ENCODE measurements around the gene FRMD5.
"Not testable (repeated sequence)": the region's sequence is repeated elsewhere in the genome, so short reads cannot be mapped to it uniquely, and the experiment has no call there.

Gene FRMD5

DNA sequence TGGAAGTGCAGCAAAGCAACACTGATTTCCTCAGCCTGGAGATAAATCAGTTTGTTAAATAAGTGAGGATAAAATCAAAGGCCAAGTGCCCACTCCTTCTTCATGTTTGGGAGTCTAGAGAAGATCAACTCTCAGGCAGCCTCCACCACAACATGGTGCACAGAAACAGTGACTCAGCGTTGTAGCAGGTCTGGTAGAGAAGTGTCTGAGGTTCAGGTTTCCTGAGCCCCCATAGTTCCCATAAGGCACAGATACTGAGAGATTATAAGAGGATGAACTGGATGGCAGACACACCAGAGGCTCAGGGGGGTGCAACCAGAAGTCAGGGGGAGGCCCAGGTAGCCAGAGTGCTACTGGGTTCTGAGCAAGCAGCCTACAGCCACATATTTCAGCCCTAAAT lies 166.7 kb downstream of the FRMD5 start:
- H3K4me3 ChIP-seq (ENCODE audit: insufficient read depth, low read depth, low read length, poor library complexity, severe bottlenecking) = no peak overlapping the region
- no peak for DNase-seq
- H3K36me3 ChIP-seq (ENCODE audit: control insufficient read depth, insufficient read depth, low read length) = no peaks in the 10 kb centered on the region
- no peaks in the 10 kb centered on the region for H3K4me1 ChIP-seq (ENCODE audit: control insufficient read depth, insufficient read depth, low read length, poor library complexity, severe bottlenecking)
- no peaks in the 10 kb centered on the region for H3K9me3 ChIP-seq (ENCODE audit: control insufficient read depth, low read length)
- no peak overlapping the region for H3K27ac ChIP-seq (ENCODE audit: insufficient read depth, low read length, poor library complexity, severe bottlenecking)
- no peaks in the 10 kb centered on the region for H3K27me3 ChIP-seq (replicated peaks; ENCODE audit: control insufficient read depth, insufficient read depth, low read length, poor library complexity, severe bottlenecking)

DNA sequence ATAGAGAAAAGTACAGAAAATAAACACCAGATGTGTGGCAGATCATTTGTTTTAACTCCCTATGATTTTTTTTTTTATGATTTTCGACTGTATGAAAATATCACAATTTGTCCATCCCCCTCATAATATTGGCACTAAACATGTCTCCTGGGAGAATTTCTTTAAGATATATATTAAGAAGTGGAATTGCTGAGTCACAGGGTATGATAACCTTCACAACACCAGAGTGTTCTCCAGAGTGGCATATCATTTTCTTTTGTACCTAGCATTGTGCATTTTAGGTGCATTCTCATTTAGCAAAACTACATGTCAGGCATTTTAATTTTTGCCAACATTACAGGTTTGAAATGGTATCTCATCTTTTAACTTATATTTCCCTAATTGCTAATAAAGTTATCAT lies 170.9 kb downstream of the FRMD5 start:
- Histone ChIP-seq H3K9me3 (ENCODE audit: control insufficient read depth, low read length) (no peaks in the 10 kb centered on the region), H3K4me1 (ENCODE audit: control insufficient read depth, insufficient read depth, low read length, poor library complexity, severe bottlenecking) (no peaks in the 10 kb centered on the region), H3K4me3 (ENCODE audit: insufficient read depth, low read depth, low read length, poor library complexity, severe bottlenecking) (no peak overlapping the region), H3K27me3 (replicated peaks; ENCODE audit: control insufficient read depth, insufficient read depth, low read length, poor library complexity, severe bottlenecking) (no peaks in the 10 kb centered on the region), H3K27ac (ENCODE audit: insufficient read depth, low read length, poor library complexity, severe bottlenecking) (no peak overlapping the region), H3K36me3 (ENCODE audit: control insufficient read depth, insufficient read depth, low read length) (no peaks in the 10 kb centered on the region)
- DNase-seq = no peak

DNA sequence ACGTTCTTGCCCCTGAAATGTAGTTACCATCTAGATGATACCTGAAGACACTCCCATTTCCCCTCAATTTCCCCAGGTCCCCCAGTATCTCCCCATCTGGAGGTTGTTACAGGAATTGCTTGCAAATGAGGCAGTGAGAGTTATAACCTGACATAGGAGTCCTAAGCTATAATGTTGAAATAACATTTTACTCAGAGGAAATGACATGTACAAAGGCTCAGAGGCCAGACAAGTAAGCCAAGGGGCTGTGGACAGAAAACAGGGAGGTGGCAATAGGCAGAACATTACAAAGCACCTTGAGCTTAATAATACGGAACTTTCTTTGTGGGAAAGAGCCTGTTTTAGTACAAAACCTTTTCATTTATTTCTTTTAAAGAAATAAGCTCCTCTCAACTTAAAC lies 171.9 kb downstream of the FRMD5 start:
- no peaks in the 10 kb centered on the region for H3K36me3 ChIP-seq (ENCODE audit: control insufficient read depth, insufficient read depth, low read length)
- no peak for DNase-seq
- no peak overlapping the region for H3K27ac ChIP-seq (ENCODE audit: insufficient read depth, low read length, poor library complexity, severe bottlenecking)
- no peaks in the 10 kb centered on the region for H3K27me3 ChIP-seq (replicated peaks; ENCODE audit: control insufficient read depth, insufficient read depth, low read length, poor library complexity, severe bottlenecking)
- no peaks in the 10 kb centered on the region for H3K9me3 ChIP-seq (ENCODE audit: control insufficient read depth, low read length)
- H3K4me1 ChIP-seq (ENCODE audit: control insufficient read depth, insufficient read depth, low read length, poor library complexity, severe bottlenecking) = no peaks in the 10 kb centered on the region
- no peak overlapping the region for H3K4me3 ChIP-seq (ENCODE audit: insufficient read depth, low read depth, low read length, poor library complexity, severe bottlenecking)

DNA sequence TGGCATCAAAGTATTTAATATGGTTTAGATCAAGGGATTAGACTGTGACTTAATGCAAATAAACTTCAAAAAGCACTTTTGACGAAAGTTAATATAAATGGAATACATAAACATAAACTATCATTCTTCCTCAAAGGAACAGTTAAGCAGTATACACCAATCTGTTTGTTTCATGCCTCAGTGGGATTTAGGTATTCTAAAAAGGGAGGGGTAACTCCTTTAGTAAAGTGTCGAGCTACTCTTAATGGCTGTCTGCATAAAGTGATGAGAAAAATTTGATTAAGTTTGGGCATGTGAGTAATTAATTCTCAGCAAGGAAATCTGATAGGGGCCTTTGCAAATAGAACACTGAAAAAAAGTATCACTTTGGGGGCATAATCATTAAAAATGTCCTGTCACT lies 176.9 kb downstream of the FRMD5 start:
- H3K36me3 ChIP-seq (ENCODE audit: control insufficient read depth, insufficient read depth, low read length) = no peaks in the 10 kb centered on the region
- H3K9me3 ChIP-seq (ENCODE audit: control insufficient read depth, low read length) = no peaks in the 10 kb centered on the region
- H3K27me3 ChIP-seq (replicated peaks; ENCODE audit: control insufficient read depth, insufficient read depth, low read length, poor library complexity, severe bottlenecking) = no peaks in the 10 kb centered on the region
- no peak for DNase-seq
- no peaks in the 10 kb centered on the region for H3K4me1 ChIP-seq (ENCODE audit: control insufficient read depth, insufficient read depth, low read length, poor library complexity, severe bottlenecking)
- no peak overlapping the region for H3K4me3 ChIP-seq (ENCODE audit: insufficient read depth, low read depth, low read length, poor library complexity, severe bottlenecking)
- H3K27ac ChIP-seq (ENCODE audit: insufficient read depth, low read length, poor library complexity, severe bottlenecking) = no peak overlapping the region

DNA sequence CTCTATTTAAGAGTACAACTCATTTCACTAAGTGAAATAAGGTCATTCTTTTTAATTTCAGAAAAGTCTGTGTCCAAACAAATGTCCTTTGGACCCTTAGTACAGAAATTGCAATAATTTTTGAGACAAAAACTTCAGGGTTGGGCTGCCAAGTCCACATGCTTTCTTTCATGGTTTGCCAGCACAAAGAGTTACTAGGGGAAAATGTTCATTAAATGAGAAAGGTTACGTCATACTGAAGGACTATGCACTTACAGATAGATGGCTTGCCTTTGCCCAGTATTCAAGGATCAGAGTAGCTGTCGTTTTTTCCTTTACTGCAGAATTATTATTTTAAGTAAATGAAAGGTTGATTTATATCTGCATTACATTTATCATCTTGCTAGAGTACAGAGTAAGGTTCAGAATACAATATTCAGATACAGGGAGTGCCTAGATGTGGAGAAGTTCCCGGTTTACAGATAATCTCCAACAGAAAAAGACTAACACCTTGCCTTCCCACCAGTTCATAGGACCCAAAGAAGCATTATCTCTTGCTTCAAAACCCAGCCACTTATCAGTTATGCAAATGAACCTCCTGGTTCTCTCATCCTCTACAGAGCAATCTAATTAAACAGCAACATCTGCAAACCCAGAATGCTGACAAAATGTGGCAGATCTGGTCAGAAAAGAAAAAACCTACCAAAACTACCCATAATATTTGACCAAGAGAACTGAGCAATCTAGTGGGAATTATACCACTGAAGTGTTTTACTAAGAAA lies 179.3 kb downstream of the FRMD5 start:
- no peaks in the 10 kb centered on the region for H3K9me3 ChIP-seq (ENCODE audit: control insufficient read depth, low read length)
- H3K27me3 ChIP-seq (replicated peaks; ENCODE audit: control insufficient read depth, insufficient read depth, low read length, poor library complexity, severe bottlenecking) = no peaks in the 10 kb centered on the region
- H3K27ac ChIP-seq (ENCODE audit: insufficient read depth, low read length, poor library complexity, severe bottlenecking) = no peak overlapping the region
- no peaks in the 10 kb centered on the region for H3K4me1 ChIP-seq (ENCODE audit: control insufficient read depth, insufficient read depth, low read length, poor library complexity, severe bottlenecking)
- no peak for DNase-seq
- no peak overlapping the region for H3K4me3 ChIP-seq (ENCODE audit: insufficient read depth, low read depth, low read length, poor library complexity, severe bottlenecking)
- H3K36me3 ChIP-seq (ENCODE audit: control insufficient read depth, insufficient read depth, low read length) = no peaks in the 10 kb centered on the region

DNA sequence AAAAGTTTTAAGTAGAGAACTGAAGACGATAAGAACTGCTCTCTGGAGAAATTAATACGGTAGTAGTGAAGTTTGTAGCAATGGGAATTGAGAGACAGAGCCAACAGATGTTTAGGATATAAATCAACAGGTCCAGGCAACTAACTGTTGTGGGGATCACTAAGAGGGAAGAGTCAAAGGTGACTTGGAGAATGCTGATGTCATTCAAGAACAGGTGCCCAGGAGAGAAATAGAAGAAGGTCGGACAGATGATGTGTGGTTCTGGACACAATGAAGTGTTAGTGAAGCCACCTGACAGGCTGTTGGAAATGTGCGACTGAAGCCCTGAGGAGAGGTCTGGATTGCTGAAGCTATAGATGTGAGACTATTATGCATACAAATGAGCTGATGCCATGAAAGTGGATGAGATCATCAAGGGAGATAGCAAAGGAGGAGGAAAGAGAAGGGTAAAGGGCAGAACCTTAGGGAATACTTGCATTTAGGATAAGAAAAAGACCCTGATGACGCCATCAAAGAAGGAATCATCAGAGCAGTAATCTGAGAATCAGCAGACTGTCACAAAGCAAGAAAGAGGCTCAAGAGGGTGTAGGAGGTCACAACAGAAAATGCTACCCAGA lies 183.7 kb downstream of the FRMD5 start:
- H3K36me3 ChIP-seq (ENCODE audit: control insufficient read depth, insufficient read depth, low read length) = no peaks in the 10 kb centered on the region
- H3K4me1 ChIP-seq (ENCODE audit: control insufficient read depth, insufficient read depth, low read length, poor library complexity, severe bottlenecking) = no peaks in the 10 kb centered on the region
- H3K9me3 ChIP-seq (ENCODE audit: control insufficient read depth, low read length) = no peaks in the 10 kb centered on the region
- DNase-seq = no peak
- no peak overlapping the region for H3K27ac ChIP-seq (ENCODE audit: insufficient read depth, low read length, poor library complexity, severe bottlenecking)
- H3K4me3 ChIP-seq (ENCODE audit: insufficient read depth, low read depth, low read length, poor library complexity, severe bottlenecking) = no peak overlapping the region
- H3K27me3 ChIP-seq (replicated peaks; ENCODE audit: control insufficient read depth, insufficient read depth, low read length, poor library complexity, severe bottlenecking) = no peaks in the 10 kb centered on the region

DNA sequence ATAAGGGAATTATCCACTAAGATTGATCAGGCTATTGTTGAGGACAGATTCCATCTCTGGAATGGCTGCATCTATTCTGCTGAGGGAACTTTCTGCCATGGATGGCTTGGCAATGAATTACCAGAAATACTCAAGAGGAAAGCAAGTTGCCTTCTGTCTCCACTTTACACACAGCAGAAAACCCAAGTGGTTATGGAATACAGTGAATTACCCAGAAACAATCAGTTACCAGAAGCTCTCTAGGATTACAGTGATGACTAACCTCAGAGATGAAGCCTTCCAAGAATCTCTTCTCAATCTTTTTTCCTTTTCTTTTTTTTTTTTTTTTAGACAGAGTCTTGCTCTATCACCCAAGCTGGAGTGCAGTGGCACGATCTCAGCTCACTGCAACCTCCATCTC lies 185.0 kb downstream of the FRMD5 start:
- no peaks in the 10 kb centered on the region for H3K36me3 ChIP-seq (ENCODE audit: control insufficient read depth, insufficient read depth, low read length)
- no peaks in the 10 kb centered on the region for H3K9me3 ChIP-seq (ENCODE audit: control insufficient read depth, low read length)
- no peak overlapping the region for H3K27ac ChIP-seq (ENCODE audit: insufficient read depth, low read length, poor library complexity, severe bottlenecking)
- no peaks in the 10 kb centered on the region for H3K4me1 ChIP-seq (ENCODE audit: control insufficient read depth, insufficient read depth, low read length, poor library complexity, severe bottlenecking)
- H3K27me3 ChIP-seq (replicated peaks; ENCODE audit: control insufficient read depth, insufficient read depth, low read length, poor library complexity, severe bottlenecking) = no peaks in the 10 kb centered on the region
- no peak overlapping the region for H3K4me3 ChIP-seq (ENCODE audit: insufficient read depth, low read depth, low read length, poor library complexity, severe bottlenecking)
- no peak for DNase-seq

DNA sequence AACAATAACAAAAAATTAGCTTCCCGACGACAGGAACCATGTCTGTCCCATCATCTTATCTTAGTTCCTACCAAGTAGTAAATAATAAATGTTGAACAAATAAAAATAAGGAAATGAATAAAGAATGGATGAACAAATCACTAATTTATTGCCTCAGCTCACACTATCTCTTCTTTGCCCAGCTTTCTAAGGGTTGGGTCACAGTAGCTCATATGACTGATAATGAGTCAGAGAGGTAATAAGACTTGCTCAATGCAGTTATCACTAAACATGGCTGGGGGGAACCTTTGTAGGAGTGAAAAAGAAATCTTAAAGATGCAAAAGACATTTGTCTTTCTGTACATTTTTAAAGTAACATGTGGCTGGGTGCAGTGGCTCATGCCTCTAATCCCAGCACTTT lies 186.0 kb downstream of the FRMD5 start:
- no peaks in the 10 kb centered on the region for H3K27me3 ChIP-seq (replicated peaks; ENCODE audit: control insufficient read depth, insufficient read depth, low read length, poor library complexity, severe bottlenecking)
- no peak for DNase-seq
- no peak overlapping the region for H3K27ac ChIP-seq (ENCODE audit: insufficient read depth, low read length, poor library complexity, severe bottlenecking)
- H3K4me3 ChIP-seq (ENCODE audit: insufficient read depth, low read depth, low read length, poor library complexity, severe bottlenecking) = no peak overlapping the region
- no peaks in the 10 kb centered on the region for H3K36me3 ChIP-seq (ENCODE audit: control insufficient read depth, insufficient read depth, low read length)
- no peaks in the 10 kb centered on the region for H3K4me1 ChIP-seq (ENCODE audit: control insufficient read depth, insufficient read depth, low read length, poor library complexity, severe bottlenecking)
- H3K9me3 ChIP-seq (ENCODE audit: control insufficient read depth, low read length) = no peaks in the 10 kb centered on the region

DNA sequence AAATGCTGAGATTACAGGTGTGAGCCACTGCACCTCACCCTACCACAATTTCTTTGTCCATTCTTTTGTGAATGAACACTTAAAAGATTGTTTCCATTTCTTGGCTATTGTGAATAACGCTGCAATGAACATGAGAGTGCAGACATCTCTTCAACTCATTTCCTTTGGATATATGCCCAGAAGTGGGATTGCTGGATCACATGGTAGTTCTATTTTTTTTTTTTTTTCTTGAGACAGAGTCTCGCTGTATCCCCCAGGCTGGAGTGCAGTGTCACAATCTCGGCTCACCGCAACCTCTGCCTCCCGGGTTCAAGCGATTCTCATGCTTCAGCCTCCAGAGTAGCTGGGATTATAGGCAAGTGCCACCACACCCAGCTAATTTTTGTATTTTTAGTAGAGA lies 194.8 kb downstream of the FRMD5 start:
- H3K36me3 ChIP-seq (ENCODE audit: control insufficient read depth, insufficient read depth, low read length); H3K27me3 ChIP-seq (replicated peaks; ENCODE audit: control insufficient read depth, insufficient read depth, low read length, poor library complexity, severe bottlenecking); H3K4me3 ChIP-seq (ENCODE audit: insufficient read depth, low read depth, low read length, poor library complexity, severe bottlenecking); DNase-seq; H3K27ac ChIP-seq (ENCODE audit: insufficient read depth, low read length, poor library complexity, severe bottlenecking); H3K9me3 ChIP-seq (ENCODE audit: control insufficient read depth, low read length); H3K4me1 ChIP-seq (ENCODE audit: control insufficient read depth, insufficient read depth, low read length, poor library complexity, severe bottlenecking): not testable (repeated sequence)

DNA sequence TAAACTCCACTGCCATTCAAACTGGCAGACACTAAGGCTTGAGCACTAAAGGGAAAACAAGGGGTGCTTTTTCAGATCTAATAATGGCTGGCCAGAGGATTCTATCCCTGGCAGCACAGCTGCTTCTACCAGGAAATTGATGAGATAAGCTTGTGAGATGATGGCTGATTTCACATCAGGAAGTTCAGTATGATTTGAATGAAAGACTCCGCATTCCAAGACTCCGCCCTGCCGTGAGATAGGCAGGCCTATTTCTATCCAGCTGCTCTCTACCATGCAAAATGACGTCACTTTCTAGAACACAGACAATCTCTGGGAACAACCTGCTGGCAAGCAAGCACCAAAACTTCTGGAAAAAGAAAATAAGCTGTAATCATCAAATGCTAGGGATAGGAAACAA lies 196.5 kb downstream of the FRMD5 start:
- no peak for DNase-seq
- no peak overlapping the region for H3K4me3 ChIP-seq (ENCODE audit: insufficient read depth, low read depth, low read length, poor library complexity, severe bottlenecking)
- no peaks in the 10 kb centered on the region for H3K9me3 ChIP-seq (ENCODE audit: control insufficient read depth, low read length)
- no peak overlapping the region for H3K27ac ChIP-seq (ENCODE audit: insufficient read depth, low read length, poor library complexity, severe bottlenecking)
- no peaks in the 10 kb centered on the region for H3K4me1 ChIP-seq (ENCODE audit: control insufficient read depth, insufficient read depth, low read length, poor library complexity, severe bottlenecking)
- H3K27me3 ChIP-seq (replicated peaks; ENCODE audit: control insufficient read depth, insufficient read depth, low read length, poor library complexity, severe bottlenecking) = no peaks in the 10 kb centered on the region
- no peaks in the 10 kb centered on the region for H3K36me3 ChIP-seq (ENCODE audit: control insufficient read depth, insufficient read depth, low read length)
